Esophagus muscularis mucosa (tissue), 4 donors: ENCODE measurements around the gene ABLIM3. TPM values are rescaled to one million over a fixed set of nuclear protein-coding genes. Genes with fewer than 3 reads are reported as not detected.
A peak's percentile ranks its signal among the peaks of the same experiment; 100 is the strongest.

ENCODE experiments used
- DNase-seq: peaks from one replicate; pipeline ENCODE4 v3.0.0-alpha.2; 2017; ENCODE audit errors: extremely low spot score
- H3K27ac ChIP-seq, 4 donors: fragments of 200-600 bp; sonication (generic); replicated peaks in 1 of 4; 1 replicate in 3 of 4; 2 replicates in 1 of 4; pipeline ENCODE4 v1.5.1; 2016 to 2019; ENCODE audit warnings: mild to moderate bottlenecking in 1 of 4
- H3K27me3 ChIP-seq, 4 donors: fragments of 200-600 bp; sonication (generic); one replicate each; pipeline versions ENCODE4 v1.5.1 to v1.6.0; 2016 to 2019
- H3K36me3 ChIP-seq, 4 donors: fragments of 200-600 bp; sonication (generic); one replicate each; pipeline ENCODE4 v1.5.1; 2016 to 2019
- H3K4me1 ChIP-seq, 4 donors: fragments of 200-600 bp; sonication (generic); one replicate each; pipeline ENCODE4 v1.5.1; 2016 to 2019
- H3K4me3 ChIP-seq, 4 donors: fragments of 200-600 bp; sonication (generic); 1 replicate in 2 of 4; 2 replicates in 2 of 4; pipeline ENCODE4 v1.5.1; 2016 to 2019; ENCODE audit warnings: mild to moderate bottlenecking in 4 of 4, moderate library complexity in 1 of 4
- H3K9me3 ChIP-seq, 4 donors: fragments of 200-600 bp; sonication (generic); 1 replicate in 3 of 4; 2 replicates in 1 of 4; pipeline ENCODE4 v1.5.1; 2016 to 2019
- CTCF ChIP-seq, 3 experiments: fragments of 200-600 bp in 2 of 3; fragments of 450-650 bp in 1 of 3; sonication (generic) in 2 of 3; IDR thresholded peaks; one replicate each; pipeline ENCODE4 v1.5.1; 2017 to 2019; ENCODE audit warnings: antibody characterized with exemption in 3 of 3, mild to moderate bottlenecking in 2 of 3, moderate library complexity in 1 of 3
- EP300 ChIP-seq: sonication (generic); formaldehyde crosslinking; IDR thresholded peaks from one replicate; pipeline ENCODE4 v1.6.1; 2017; ENCODE audit warnings: antibody characterized with exemption
- POLR2A ChIP-seq: fragments of 450-650 bp; IDR thresholded peaks from one replicate; pipeline ENCODE4 v1.6.1; 2017; ENCODE audit warnings: antibody characterized with exemption, moderate library complexity, mild to moderate bottlenecking, low read depth
- POLR2AphosphoS5 ChIP-seq, 2 donors: sonication (generic); formaldehyde crosslinking; IDR thresholded peaks; one replicate each; pipeline ENCODE4 v1.6.1; 2017; ENCODE audit warnings: antibody characterized with exemption in 2 of 2
- WGBS: methylation state at CpG from one replicate; pipeline ENCODE4 v1.1.5; 2018; 5-methylcytosine and 5-hydroxymethylcytosine counted together
- intact Hi-C: fragments of 100-400 bp; cut with DNase I; formaldehyde crosslinking; loops from one replicate; pipeline ENCODE4 v1.15.1; 2023
- total RNA-seq, 4 donors: library from RNA; depleted of rRNA; stranded (reverse); fragments of >200 nt; gene quantifications; one replicate each; pipeline versions ENCODE4 v1.1.0 to v1.2.1, GENCODE V29; 2016

Gene ABLIM3
- total RNA-seq, 4 donors from 2014 or later = 40.9 to 64.5 (median 45.8) TPM

GRCh38 chr5:149227168-149227826, 86.0 kb downstream of the ABLIM3 start:
- H3K4me1 ChIP-seq = peaks cover 29 to 44% (median 35%) of the 10 kb centered on the region in 4 donors
- H3K27ac ChIP-seq = peak overlapping the region in 3 of 4 donors; percentile 10 to 50 (median 21)
- H3K9me3 ChIP-seq = no peaks in the 10 kb centered on the region
- intact Hi-C loops = no loop called here
- no peaks in the 10 kb centered on the region for H3K27me3 ChIP-seq
- H3K4me3 ChIP-seq = no peak overlapping the region
- 89% methylated on average over 2 of the region's 2 CpGs for WGBS
- no peak for TF ChIP-seq POLR2A
- no peak for TF ChIP-seq EP300
- no peak for TF ChIP-seq CTCF (IDR thresholded peaks at IDR 0.05)
- TF ChIP-seq POLR2AphosphoS5 (IDR thresholded peaks at IDR 0.05) = no peak
- DNase-seq = no peak
- H3K36me3 ChIP-seq = peaks cover 0 to 22% (median 2%) of the 10 kb centered on the region in 4 donors

- peaks cover 24 to 36% (median 31%) of the 10 kb centered on the region in 4 donors for H3K4me1 ChIP-seq
- TF ChIP-seq POLR2AphosphoS5 (IDR thresholded peaks at IDR 0.05) (peak; percentile 61 to 64), CTCF (IDR thresholded peaks at IDR 0.05) (peak; percentile 77 to 82 (median 78)), POLR2A (no peak)
- H3K27me3 ChIP-seq = no peaks in the 10 kb centered on the region
- H3K4me3 ChIP-seq = no peak overlapping the region
- no peaks in the 10 kb centered on the region for H3K9me3 ChIP-seq
- no peak for DNase-seq
- peaks cover 8 to 30% (median 10%) of the 10 kb centered on the region in 4 donors for H3K36me3 ChIP-seq
- peak overlapping the region; percentile 42 to 63 (median 48) for H3K27ac ChIP-seq
- intact Hi-C loops = loop anchor here (1.0 kb wide), 1 partner anchor 87 kb away; the partner anchor contains the start of gene ABLIM3
- WGBS = 32% methylated on average over 5 of the region's 5 CpGs
These were observed 87.5 kb downstream of the ABLIM3 start for GRCh38 chr5:149228618-149229297.

DNA sequence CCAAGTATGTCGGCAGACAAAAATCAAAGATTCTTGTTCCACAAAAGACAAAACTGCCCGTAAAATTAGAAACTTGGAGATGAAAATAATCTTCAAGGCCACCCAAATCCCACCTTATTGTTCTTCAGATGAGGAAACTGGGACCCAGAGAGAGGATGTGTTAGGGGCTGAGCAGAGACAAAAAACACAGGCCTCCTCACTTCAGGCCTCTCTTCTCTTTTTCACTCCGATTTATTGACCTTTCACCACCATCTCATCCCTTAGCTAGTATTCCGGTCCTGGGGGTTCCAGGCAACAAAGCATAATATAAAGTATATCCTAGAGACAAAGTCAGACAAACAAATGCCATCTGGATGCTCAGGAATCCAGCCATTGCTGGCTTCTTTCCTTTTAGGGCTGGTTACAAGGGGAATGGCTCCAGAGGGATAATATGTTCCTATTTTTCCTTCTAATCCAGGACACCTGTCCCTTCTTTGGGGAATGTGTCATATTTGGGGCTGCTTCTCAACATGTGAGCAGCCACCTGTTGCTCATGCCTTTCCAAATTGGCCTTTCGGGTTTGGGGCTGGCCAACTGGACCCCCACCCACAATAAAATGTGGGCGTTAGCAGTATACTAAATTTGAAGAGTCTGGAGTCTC, 88.1 kb downstream of the ABLIM3 start:
- no peaks in the 10 kb centered on the region for H3K27me3 ChIP-seq
- DNase-seq = no peak
- no peak overlapping the region for H3K4me3 ChIP-seq
- 33% methylated on average over 6 of the region's 6 CpGs for WGBS
- H3K36me3 ChIP-seq = peaks cover 14 to 37% (median 17%) of the 10 kb centered on the region in 4 donors
- peaks cover 24 to 32% (median 26%) of the 10 kb centered on the region in 4 donors for H3K4me1 ChIP-seq
- H3K27ac ChIP-seq = peak overlapping the region; percentile 42 to 63 (median 48)
- H3K9me3 ChIP-seq = no peaks in the 10 kb centered on the region
- TF ChIP-seq CTCF (IDR thresholded peaks at IDR 0.05) (no peak), EP300 (no peak), POLR2A (no peak), POLR2AphosphoS5 (IDR thresholded peaks at IDR 0.05) (no peak)
- intact Hi-C loops = loop anchor here (1.0 kb wide), 1 partner anchor 88 kb away; the partner anchor contains the start of gene ABLIM3

- Histone ChIP-seq H3K4me1 (no peaks in the 10 kb centered on the region), H3K27me3 (no peaks in the 10 kb centered on the region), H3K27ac (no peak overlapping the region), H3K9me3 (no peaks in the 10 kb centered on the region), H3K4me3 (no peak overlapping the region), H3K36me3 (peaks cover 34 to 86% (median 56%) of the 10 kb centered on the region in 4 donors)
- intact Hi-C loops = no loop called here
- TF ChIP-seq POLR2A = no peak
- TF ChIP-seq CTCF (IDR thresholded peaks at IDR 0.05) = no peak
- TF ChIP-seq EP300 = no peak
- TF ChIP-seq POLR2AphosphoS5 (IDR thresholded peaks at IDR 0.05) = no peak
- no peak for DNase-seq
These were observed 94.5 kb downstream of the ABLIM3 start for GRCh38 chr5:149235841-149236240.
